ENCODE measurements around the gene RBP5.

GRCh38 chr12:7176595-7176994 is 47.9 kb upstream of the RBP5 start:
- TF ChIP-seq, protein P1, sequence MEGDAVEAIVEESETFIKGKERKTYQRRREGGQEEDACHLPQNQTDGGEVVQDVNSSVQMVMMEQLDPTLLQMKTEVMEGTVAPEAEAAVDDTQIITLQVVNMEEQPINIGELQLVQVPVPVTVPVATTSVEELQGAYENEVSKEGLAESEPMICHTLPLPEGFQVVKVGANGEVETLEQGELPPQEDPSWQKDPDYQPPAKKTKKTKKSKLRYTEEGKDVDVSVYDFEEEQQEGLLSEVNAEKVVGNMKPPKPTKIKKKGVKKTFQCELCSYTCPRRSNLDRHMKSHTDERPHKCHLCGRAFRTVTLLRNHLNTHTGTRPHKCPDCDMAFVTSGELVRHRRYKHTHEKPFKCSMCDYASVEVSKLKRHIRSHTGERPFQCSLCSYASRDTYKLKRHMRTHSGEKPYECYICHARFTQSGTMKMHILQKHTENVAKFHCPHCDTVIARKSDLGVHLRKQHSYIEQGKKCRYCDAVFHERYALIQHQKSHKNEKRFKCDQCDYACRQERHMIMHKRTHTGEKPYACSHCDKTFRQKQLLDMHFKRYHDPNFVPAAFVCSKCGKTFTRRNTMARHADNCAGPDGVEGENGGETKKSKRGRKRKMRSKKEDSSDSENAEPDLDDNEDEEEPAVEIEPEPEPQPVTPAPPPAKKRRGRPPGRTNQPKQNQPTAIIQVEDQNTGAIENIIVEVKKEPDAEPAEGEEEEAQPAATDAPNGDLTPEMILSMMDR (IDR thresholded peaks at IDR 0.05): no peak
- no peak for TF ChIP-seq POLR2AphosphoS5 (IDR thresholded peaks at IDR 0.05)

Data from stomach (tissue), 4 donors.